SK-N-SH (cell line): ENCODE data around the gene ARIH2. TPM values are rescaled to one million over a fixed set of nuclear protein-coding genes. Genes with fewer than 3 reads are reported as not detected.

ENCODE experiments used
- CTCF ChIA-PET: fragments of 300-600, 350-600 bp; formaldehyde crosslinking; extraction: SDS; loops from one replicate; lab custom pipeline; 2021; lab: Yijun Ruan, JAX
- POLR2A ChIA-PET: fragments of 350-600 bp; sonication (Branson Sonifier 250); formaldehyde crosslinking; extraction: SDS; loops from one replicate; lab custom pipeline; 2020; ENCODE audit warnings: antibody characterized with exemption, inconsistent platforms; lab: Yijun Ruan, JAX
- DNase-seq: peaks from one replicate; pipeline ENCODE4 v3.0.0; 2012
- H2AFZ ChIP-seq: fragments of 200-600 bp; sonication (generic); 2 replicates; pipeline ENCODE4 v1.8.1; 2016; ENCODE audit warnings: antibody characterized with exemption, mild to moderate bottlenecking, low read depth
- H3F3A ChIP-seq: fragments of 200-600 bp; sonication (generic); replicated peaks from 2 replicates; pipeline ENCODE3; 2016; ENCODE audit warnings: antibody characterized with exemption, mild to moderate bottlenecking; ENCODE audit not compliant: insufficient read depth
- H3K27ac ChIP-seq, 2 experiments: fragments of 200-500 bp in 1 of 2; fragments of 200-600 bp in 1 of 2; sonication (Bioruptor generic) in 1 of 2; sonication (generic), shearing (Covaris generic) in 1 of 2; 2 replicates each; pipeline versions ENCODE4 v1.5.1 to v1.6.1; 2014 to 2016; ENCODE audit warnings: low read depth in 2 of 2, inconsistent platforms in 1 of 2, low read length in 1 of 2, mild to moderate bottlenecking in 1 of 2, mixed read lengths in 1 of 2
- H3K27me3 ChIP-seq: fragments of 200-600 bp; sonication (generic), shearing (Covaris generic); 2 replicates; pipeline ENCODE4 v1.6.1; 2016; ENCODE audit warnings: mixed run types; ENCODE audit not compliant: insufficient read depth
- H3K36me3 ChIP-seq, 2 experiments: fragments of 200-500 bp in 1 of 2; fragments of 200-600 bp in 1 of 2; sonication (Bioruptor generic) in 1 of 2; sonication (generic) in 1 of 2; replicated peaks in 1 of 2; 2 replicates each; pipeline versions ENCODE3 to v1.5.1; 2014 to 2016; ENCODE audit warnings: low read length in 1 of 2, mild to moderate bottlenecking in 1 of 2; ENCODE audit not compliant: insufficient read depth in 2 of 2, control insufficient read depth in 1 of 2
- H3K4me1 ChIP-seq, 2 experiments: fragments of 200-500 bp in 1 of 2; fragments of 200-600 bp in 1 of 2; sonication (Bioruptor generic) in 1 of 2; sonication (generic), shearing (Covaris generic) in 1 of 2; 2 replicates each; pipeline versions ENCODE4 v1.5.1 to v1.6.1; 2014 to 2016; ENCODE audit warnings: low read depth in 1 of 2, low read length in 1 of 2, mixed run types in 1 of 2; ENCODE audit not compliant: insufficient read depth in 2 of 2, control insufficient read depth in 1 of 2
- H3K4me2 ChIP-seq: fragments of 200-600 bp; sonication (generic), shearing (Covaris generic); 2 replicates; pipeline ENCODE4 v1.6.1; 2017; ENCODE audit warnings: mixed run types
- H3K4me3 ChIP-seq, 2 experiments: fragments of 200-500 bp in 1 of 2; fragments of 200-600 bp in 1 of 2; sonication (Bioruptor generic) in 1 of 2; sonication (generic), shearing (Covaris generic) in 1 of 2; 2 replicates each; pipeline versions ENCODE4 v1.5.1 to v1.8.1; 2014 to 2016; ENCODE audit warnings: low read depth in 2 of 2, inconsistent platforms in 1 of 2, low read length in 1 of 2, mild to moderate bottlenecking in 1 of 2, mixed read lengths in 1 of 2, moderate library complexity in 1 of 2
- H3K79me2 ChIP-seq: fragments of 200-600 bp; sonication (generic); 2 replicates; pipeline ENCODE4 v1.8.1; 2017; ENCODE audit warnings: mild to moderate bottlenecking; ENCODE audit not compliant: insufficient read depth
- H3K9ac ChIP-seq: fragments of 200-600 bp; sonication (generic); 2 replicates; pipeline ENCODE4 v1.6.1; 2017; ENCODE audit warnings: mixed run types
- H3K9me2 ChIP-seq: fragments of 200-600 bp; sonication (generic); 2 replicates; pipeline ENCODE4 v1.6.1; 2017; ENCODE audit warnings: mixed run types
- H3K9me3 ChIP-seq: fragments of 200-600 bp; sonication (generic); 2 replicates; pipeline ENCODE4 v1.6.1; 2017; ENCODE audit warnings: mixed run types, mild to moderate bottlenecking, moderate library complexity
- H4K20me1 ChIP-seq: fragments of 200-600 bp; sonication (generic); 2 replicates; pipeline ENCODE4 v1.6.1; 2017; ENCODE audit warnings: mild to moderate bottlenecking, mixed run types; ENCODE audit not compliant: insufficient read depth
- CHD2 ChIP-seq: fragments of 150-350 bp; IDR thresholded peaks from 2 replicates; pipeline ENCODE4 v1.6.1; 2018; ENCODE audit warnings: low read length; ENCODE audit not compliant: partially characterized antibody
- CTCF ChIP-seq: fragments of 200-600 bp; sonication (generic); IDR thresholded peaks from 2 replicates; pipeline ENCODE4 v1.6.1; 2017; ENCODE audit warnings: antibody characterized with exemption, mild to moderate bottlenecking, moderate library complexity
- ELF1 ChIP-seq: IDR thresholded peaks from 2 replicates; pipeline ENCODE4 v1.4.0; 2012
- EP300 ChIP-seq, 2 experiments: IDR thresholded peaks; 2 replicates each; pipeline versions ENCODE4 v1.4.0 to v1.6.1; 2012; ENCODE audit warnings: borderline replicate concordance in 1 of 2, low read depth in 1 of 2, low read length in 1 of 2
- FOSL2 ChIP-seq: IDR thresholded peaks from 2 replicates; pipeline ENCODE4 v1.4.0; 2012; ENCODE audit warnings: low read depth, mild to moderate bottlenecking, moderate library complexity, borderline replicate concordance
- GABPA ChIP-seq: IDR thresholded peaks from 2 replicates; pipeline ENCODE4 v1.4.0; 2012; ENCODE audit warnings: low read depth, mild to moderate bottlenecking
- JUND ChIP-seq: IDR thresholded peaks from 2 replicates; pipeline ENCODE4 v1.4.0; 2012
- MEF2A ChIP-seq: IDR thresholded peaks from 2 replicates; pipeline ENCODE4 v1.4.0; 2012; ENCODE audit warnings: low read depth, borderline replicate concordance
- MXI1 ChIP-seq: IDR thresholded peaks from 2 replicates; pipeline ENCODE4 v1.6.1; 2012; ENCODE audit warnings: mild to moderate bottlenecking, low read depth, low read length, improper control_type of control experiment
- PBX3 ChIP-seq: IDR thresholded peaks from 2 replicates; pipeline ENCODE4; 2012
- RAD21 ChIP-seq: IDR thresholded peaks from 2 replicates; pipeline ENCODE4 v1.6.1; 2012; ENCODE audit warnings: mild to moderate bottlenecking, low read length
- RCOR1 ChIP-seq: fragments of 150-350 bp; IDR thresholded peaks from 2 replicates; pipeline ENCODE4 v1.6.1; 2017; ENCODE audit warnings: antibody characterized with exemption, low read length
- RFX5 ChIP-seq: IDR thresholded peaks from 2 replicates; pipeline ENCODE4 v1.6.1; 2012; ENCODE audit warnings: mild to moderate bottlenecking, improper control_type of control experiment, low read length
- RXRA ChIP-seq: IDR thresholded peaks from 2 replicates; pipeline ENCODE4 v1.4.0; 2012; ENCODE audit warnings: low read depth, mild to moderate bottlenecking, borderline replicate concordance
- SIN3A ChIP-seq: IDR thresholded peaks from 2 replicates; pipeline ENCODE4 v1.6.1; 2012; ENCODE audit warnings: low read depth, mild to moderate bottlenecking, low read length, moderate library complexity, borderline replicate concordance
- USF1 ChIP-seq: IDR thresholded peaks from 2 replicates; pipeline ENCODE4 v1.4.0; 2012; ENCODE audit warnings: low read depth, borderline replicate concordance
- USF2 ChIP-seq: fragments of 150-350 bp; IDR thresholded peaks from 2 replicates; pipeline ENCODE4 v1.6.1; 2017; ENCODE audit warnings: antibody characterized with exemption, low read length, low read depth, borderline replicate concordance
- WGBS: methylation state at CpG from one replicate; pipeline ENCODE4 v1.1.6; 2017; ENCODE audit warnings: low lambda C conversion rate; 5-methylcytosine and 5-hydroxymethylcytosine counted together
- polyA plus RNA-seq, 3 experiments: library from polyadenylated mRNA; depleted of rRNA; stranded (reverse); fragments of >200 nt; gene quantifications; 2 replicates each; pipeline ENCODE4 v1.2.3, GENCODE V29; 2012

ARIH2 gene
- polyA plus RNA-seq, 1 of the 3 experiments (the other 2 are of a cell fraction): 69.7 TPM

- TF ChIP-seq PBX3 (no peak), EP300 (IDR thresholded peaks at IDR 0.05; ENCODE audit: borderline replicate concordance in 1 of 2, low read depth in 1 of 2, low read length in 1 of 2) (no peak), GABPA (no peak)
Observed at GRCh38 chr3:48879307-48879993, 39.2 kb upstream of the ARIH2 start (continued).

- TF ChIP-seq GABPA (no peak), RAD21 (no peak)
- WGBS: 96% methylated on average over 5 of the region's 6 CpGs
- Histone ChIP-seq H3F3A (no peaks in the 10 kb centered on the region), H3K27me3 (no peaks in the 10 kb centered on the region), H2AFZ (no peak overlapping the region), H3K9ac (no peak overlapping the region), H3K4me2 (no peak overlapping the region), H3K9me3 (no peaks in the 10 kb centered on the region), H3K79me2 (no peaks in the 10 kb centered on the region), H3K9me2 (no peaks in the 10 kb centered on the region), H3K27ac (no peak overlapping the region), H3K4me3 (no peak overlapping the region), H3K4me1 (no peaks in the 10 kb centered on the region), H3K36me3 (peaks cover 0 to under 1% of the 10 kb centered on the region in 2 experiments), H4K20me1 (no peaks in the 10 kb centered on the region)
- CTCF ChIA-PET: interaction anchor here (0.7 kb wide), 1 partner anchor 108 kb away, joined by 3 read pairs; no protein-coding TSS in a partner anchor
- POLR2A ChIA-PET: no interaction called here
- DNase-seq: no peak
Observed at GRCh38 chr3:48879994-48880377, 38.7 kb upstream of the ARIH2 start.

GRCh38 chr3:48881006-48881405, 37.6 kb upstream of the ARIH2 start:
- Histone ChIP-seq H3K36me3 (peaks cover 0 to 2% of the 10 kb centered on the region in 2 experiments), H3K4me1 (no peaks in the 10 kb centered on the region), H3F3A (no peaks in the 10 kb centered on the region), H3K27me3 (no peaks in the 10 kb centered on the region), H3K4me3 (no peak overlapping the region), H2AFZ (no peak overlapping the region), H3K27ac (no peak overlapping the region), H3K9me3 (no peaks in the 10 kb centered on the region), H4K20me1 (no peaks in the 10 kb centered on the region), H3K79me2 (no peaks in the 10 kb centered on the region), H3K9me2 (no peaks in the 10 kb centered on the region), H3K4me2 (no peak overlapping the region), H3K9ac (no peak overlapping the region)
- ChIA-PET POLR2A (no interaction called here), CTCF (no interaction called here)
- 100% methylated on average over 3 of the region's 3 CpGs for WGBS
- no peak for DNase-seq
- no peak for TF ChIP-seq RCOR1
- no peak for TF ChIP-seq JUND
- TF ChIP-seq PBX3: no peak
- no peak for TF ChIP-seq MXI1
- TF ChIP-seq RFX5: no peak
- TF ChIP-seq MEF2A: no peak
- no peak for TF ChIP-seq USF2
- no peak for TF ChIP-seq USF1
- no peak for TF ChIP-seq SIN3A
- no peak for TF ChIP-seq RXRA
- TF ChIP-seq CTCF: no peak
- no peak for TF ChIP-seq EP300 (IDR thresholded peaks at IDR 0.05; ENCODE audit: borderline replicate concordance in 1 of 2, low read depth in 1 of 2, low read length in 1 of 2)
- TF ChIP-seq ELF1: no peak
- TF ChIP-seq CHD2: no peak
- TF ChIP-seq FOSL2: no peak
